GM21786 (cell line): ENCODE results near the gene EHHADH.

Source experiments
- ATAC-seq: cut with Tn5 transposase; IDR thresholded peaks from one replicate; pipeline ENCODE4 v1.9.1; 2021; ENCODE audit not compliant: unreplicated experiment

The EHHADH gene

DNA sequence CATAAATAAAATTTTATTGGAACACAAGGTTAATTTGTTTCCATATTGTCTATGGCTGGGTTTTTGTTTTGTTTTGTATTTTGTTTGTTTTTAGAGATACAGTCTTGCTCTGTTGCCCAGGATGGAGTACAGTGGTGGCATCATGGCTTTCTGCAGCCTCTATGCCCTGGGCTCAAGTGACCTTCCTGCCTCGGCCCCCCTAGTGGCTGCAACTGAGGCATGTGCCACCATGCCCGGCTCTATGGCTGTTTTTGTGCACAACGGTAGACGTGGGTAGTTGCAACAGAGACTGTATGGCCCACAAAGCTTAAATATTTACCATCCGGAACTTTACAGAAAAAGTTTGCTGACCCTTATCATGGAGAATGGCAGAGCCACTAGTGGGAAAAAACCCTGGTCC, 54.2 kb downstream of the EHHADH start:
- ATAC-seq = no peak

DNA sequence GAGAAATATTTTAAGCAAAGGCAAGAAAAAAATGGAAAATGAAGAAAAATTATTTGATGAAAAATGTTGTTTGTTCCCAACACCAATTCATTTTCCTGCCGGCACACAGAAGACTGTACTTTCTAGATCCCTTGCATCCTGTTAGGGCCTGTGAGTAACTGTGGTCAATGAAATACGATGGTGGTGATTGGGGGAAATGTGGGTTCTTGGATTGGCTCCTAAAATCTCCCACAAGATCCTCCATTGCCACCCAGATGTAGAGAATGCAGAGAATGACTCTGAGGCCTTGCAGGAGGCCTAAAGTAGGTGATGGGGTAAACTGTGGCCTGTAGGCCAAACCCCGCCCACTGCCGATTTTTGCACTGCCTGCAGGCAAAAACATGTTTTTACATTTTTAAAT, 54.6 kb downstream of the EHHADH start:
- ATAC-seq = no peak

DNA sequence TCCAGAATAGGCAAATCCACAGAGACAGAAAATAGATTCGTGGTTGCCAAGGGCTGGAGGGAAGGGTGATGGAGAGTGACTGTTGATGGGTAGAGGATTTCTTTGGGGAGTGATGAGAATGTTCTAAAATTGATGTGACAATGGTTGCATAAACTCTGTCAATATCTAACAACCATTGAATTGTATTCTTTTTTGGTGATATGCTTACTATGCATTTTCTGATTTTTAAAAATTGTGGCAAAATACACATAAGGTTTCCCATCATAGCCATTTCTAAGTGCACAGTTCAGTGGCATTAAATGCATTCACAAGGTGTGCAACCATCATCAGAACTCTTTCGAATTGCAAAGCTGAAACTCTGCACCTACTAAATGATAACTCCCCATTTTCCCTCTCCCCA, 56.8 kb downstream of the EHHADH start:
- no peak for ATAC-seq

DNA sequence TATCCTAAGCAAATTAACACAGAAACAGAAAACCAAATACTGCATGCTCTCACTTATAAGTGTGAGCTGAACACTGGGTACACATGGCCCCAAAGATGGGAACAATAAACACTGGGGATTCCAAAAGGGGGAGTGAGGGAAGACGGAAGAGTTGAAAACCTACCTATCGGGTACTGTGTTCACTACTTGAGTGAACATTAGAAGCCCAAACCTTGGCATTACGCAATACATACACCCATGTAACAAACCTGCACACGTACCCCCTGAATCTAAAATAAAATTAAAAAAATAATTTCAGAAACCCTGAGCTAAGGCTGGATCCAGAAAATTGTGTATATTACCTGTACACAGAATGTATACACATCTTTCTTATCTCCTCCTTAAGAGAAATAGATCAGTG, 58.2 kb downstream of the EHHADH start:
- no peak for ATAC-seq

DNA sequence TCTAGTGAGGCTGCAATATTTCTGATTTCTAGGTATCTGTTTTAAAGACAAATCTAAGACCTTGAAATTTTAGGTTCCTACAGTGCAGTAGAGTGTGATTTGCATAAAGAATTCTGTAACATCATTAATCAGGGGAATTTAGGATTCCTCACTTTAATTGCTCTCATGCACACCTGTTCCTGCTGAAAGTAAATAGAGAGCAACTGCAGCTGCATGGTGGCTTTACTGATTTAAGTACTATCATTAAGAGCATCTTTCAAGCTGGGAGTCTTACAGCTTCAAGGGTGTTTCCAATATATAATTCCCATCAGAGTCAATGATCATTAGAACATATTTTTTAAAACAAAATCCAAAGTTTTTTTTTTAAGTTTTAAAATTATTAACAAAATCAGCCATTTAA, 65.0 kb downstream of the EHHADH start:
- ATAC-seq = no peak

DNA sequence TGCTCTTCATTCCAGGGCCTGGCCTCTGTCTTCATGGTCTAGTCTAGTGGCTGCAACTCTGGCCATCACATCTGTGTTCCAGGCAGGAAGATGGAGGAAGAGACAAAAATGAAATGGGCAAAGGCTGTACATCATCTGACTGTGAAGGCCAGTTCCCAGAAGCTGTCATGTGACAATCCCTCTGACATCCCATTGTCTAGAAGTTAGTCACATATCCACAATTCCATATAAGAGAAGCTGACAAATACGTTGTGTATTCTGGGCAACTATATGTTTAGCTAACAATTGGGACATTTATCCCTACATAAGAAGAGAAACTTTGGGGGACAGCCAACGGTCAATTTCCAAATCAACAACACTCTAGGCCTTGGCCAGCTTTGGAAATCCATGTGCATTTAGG, 66.5 kb downstream of the EHHADH start:
- no peak for ATAC-seq

DNA sequence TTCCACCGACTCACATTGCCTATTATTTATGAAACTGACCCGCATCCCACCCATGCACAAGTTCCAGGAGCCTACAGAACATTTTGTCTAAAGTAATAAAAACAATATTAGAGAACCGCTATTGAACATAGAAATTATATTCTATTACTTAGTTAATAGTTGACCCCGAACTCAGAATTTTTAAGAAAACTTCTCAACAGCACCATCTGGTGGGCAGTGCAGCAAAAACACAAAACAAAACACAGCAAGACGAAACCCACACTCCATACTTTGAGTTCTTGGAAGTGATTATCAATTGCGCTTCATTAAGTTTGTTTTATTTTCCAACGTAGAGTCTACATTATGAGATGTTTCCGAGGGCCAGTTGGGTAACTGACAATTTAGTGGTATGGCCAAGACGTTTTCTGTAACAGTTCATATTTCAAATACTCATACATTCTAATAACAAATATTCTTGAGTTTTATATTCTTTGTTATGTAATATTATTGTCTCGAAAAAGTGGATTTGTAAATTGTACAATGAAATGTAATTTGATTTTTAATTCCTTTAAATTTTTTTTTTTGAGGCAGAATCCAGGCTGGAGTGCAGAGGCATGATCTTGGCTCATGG, 77.0 kb downstream of the EHHADH start:
- ATAC-seq = no peak

DNA sequence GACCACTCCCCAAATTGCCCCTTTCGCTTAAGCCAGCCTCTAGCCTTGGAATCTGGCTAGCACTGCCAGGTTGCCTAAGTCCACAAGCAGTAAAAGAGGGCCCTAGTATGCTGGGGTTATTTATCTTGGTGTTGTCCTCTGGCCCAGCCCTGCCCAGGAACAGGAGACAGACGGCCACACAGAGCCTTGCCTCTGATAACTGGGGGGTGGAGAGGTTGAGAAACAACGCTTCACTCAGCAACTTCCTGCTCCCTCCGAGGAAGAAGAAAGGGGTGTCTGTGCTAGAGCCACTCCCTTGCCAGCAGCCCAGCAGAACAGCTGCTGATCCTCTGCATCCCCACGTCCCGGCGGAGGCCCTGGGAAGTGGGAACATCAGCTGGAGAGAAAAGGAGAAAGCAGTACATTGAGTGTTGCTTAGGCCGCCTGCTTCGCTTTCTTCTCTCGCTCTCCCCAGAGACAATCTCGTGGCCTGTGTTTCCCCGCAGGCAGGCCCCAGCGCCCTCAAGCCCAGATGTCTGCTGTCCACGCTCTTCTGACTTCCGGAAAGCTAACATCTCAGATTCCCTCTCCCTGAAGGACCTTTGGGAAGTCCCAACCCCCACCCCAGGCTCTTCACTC, 78.4 kb downstream of the EHHADH start:
- ATAC-seq = peak; percentile 90

DNA sequence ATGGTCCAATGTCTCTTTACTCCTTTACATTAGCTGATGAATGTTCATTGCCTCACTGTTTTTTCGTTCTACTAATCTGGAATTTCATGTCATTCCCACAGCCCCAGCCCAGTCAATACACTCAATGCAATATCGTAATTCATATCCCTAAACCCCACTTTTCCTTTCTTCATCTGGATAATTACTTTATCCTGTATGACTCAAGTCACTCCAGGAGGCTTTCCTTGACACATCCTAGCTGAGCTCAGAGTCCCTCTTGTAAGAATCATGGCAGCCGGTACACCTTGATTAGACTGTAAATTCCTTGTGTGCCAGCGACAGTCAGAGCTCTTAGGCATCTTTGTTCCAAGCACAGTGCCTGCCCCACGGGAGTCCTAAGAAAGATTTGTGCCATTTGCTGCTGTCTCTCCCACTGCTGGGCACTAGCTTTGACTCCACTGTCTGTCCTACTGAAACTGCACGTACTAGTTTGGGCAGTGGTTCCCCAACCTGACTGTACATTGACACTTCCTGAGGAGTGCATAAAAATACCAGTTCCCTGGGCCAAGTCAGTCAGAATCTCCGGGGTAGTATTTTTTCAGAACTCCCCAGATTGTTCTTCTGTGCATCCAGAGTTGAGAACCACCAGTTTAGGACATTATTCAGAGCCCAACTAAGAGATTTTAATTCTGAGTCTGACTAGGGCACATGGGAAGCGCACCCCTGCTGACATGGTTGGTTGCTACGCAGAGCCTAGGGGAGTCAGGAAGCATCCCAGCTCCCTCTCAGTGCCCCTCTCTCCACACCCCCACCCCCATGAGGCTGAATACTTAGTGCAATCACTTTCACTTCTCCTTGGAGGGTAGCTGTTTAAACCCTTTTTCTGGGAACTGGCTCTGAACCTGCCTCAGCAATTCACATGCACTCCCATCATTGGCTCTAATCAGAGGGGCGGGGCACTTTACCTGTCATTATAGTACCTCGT, 81.5 kb downstream of the EHHADH start:
- ATAC-seq = no peak

DNA sequence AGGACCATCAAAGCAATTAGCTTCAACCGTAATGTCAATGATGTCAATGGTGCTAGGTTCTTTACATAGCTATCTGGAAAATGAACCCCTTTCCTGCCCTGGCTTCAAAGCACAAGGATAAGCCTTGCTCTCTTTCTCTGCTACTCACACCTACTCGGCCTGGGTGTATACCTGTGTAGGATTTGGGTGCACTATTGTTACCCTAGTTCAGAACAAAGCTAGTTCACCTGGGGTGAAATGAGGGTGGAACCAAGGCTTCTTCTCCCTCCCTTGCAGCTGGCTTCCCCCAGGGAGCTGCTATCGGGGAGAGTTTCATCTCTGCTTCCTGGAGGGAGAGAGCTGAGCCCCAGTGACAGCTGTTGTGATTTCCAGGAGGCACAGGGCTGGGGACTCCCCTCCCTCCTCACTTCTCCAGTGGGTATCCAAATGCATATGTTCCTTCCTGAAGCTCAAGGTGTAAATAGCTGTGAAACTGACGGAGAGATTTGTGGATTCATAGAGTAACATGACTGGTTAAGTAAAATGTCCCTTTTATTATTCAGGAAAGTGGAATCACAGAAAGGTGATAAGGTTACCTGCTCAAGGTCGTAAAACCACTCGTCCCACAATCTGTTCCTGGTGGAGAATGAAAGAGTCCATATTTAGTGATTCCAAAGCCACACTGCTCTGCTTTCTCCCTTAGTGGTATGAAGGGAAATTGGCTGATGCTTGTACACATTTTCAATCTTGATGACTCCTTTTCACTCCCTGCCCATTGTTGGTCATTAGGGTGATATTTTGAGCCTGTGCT, 89.2 kb downstream of the EHHADH start:
- ATAC-seq = no peak

DNA sequence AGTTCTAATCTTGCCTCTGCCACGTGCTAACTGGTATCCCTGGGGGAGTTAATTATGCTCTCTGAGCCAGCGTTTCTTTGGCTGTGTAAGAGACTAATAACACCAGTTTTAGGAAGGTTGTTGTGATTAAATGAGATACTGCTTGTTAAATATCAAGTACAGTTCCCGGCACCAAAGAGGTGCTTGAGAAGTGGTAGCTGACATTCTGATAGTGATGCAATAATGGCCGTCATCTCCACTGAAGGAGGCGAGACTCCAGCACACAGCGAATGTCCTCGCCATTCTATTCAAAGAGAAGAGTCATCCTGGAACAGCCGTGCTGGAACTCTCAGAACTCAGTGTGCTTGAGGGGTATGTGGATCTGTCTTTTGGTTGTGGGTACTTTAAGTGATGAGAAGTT, 91.2 kb downstream of the EHHADH start:
- no peak for ATAC-seq

DNA sequence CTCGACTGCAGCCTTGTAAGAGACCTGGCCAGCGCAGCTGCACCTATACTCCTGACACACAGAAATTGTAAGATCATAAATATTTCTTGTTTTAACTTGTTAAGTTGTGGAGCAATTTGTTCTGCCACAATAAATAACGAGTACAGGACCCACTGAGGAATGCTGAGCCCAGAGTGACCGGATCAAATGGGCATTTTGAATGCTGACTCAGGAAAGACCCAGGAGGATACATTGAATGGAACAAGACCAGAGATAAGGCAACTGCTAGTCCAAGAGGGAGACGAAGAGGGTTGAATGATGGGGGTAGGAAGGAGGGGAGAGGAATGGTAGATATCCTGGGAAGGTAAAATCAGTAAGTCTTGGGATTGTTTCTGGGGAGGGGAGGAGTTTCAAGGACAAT, 92.1 kb downstream of the EHHADH start:
- no peak for ATAC-seq

DNA sequence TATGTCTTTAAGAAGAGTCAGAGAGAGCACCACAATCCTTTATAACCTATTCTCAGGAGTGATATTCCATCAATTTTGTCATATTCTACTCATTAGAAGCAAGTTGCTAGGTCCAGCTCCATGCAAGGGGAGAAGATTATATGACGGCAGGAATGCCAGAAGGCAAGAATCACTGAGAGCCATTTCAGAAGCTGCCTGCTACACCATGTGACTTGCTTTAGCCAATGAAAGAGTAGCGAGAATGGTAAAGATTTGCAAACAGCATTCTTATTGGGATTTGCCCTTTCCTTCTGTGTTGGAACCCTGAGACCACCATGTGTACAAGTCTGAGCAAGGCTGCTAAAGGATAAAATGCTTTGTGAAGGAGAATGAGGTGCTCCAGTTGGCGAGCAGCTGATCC, 96.5 kb downstream of the EHHADH start:
- no peak for ATAC-seq

DNA sequence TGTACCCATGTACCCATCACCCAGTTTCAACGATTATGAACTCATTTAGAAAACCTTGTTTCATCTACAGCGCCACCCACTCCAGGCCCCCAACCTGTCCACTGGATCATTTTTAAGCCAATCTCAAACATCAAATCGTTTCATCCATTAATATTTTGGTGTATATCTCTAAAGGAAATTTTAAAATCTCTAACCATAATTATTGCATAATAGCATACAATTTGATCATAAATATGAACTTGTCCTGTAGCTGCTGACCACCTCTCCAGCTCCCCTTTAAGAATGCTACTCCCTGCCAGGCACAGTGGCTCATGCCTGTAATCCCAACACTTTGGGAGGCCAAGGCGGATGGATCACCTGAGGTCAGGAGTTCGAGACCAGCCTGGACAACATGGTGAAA, 98.2 kb downstream of the EHHADH start:
- ATAC-seq = no peak

DNA sequence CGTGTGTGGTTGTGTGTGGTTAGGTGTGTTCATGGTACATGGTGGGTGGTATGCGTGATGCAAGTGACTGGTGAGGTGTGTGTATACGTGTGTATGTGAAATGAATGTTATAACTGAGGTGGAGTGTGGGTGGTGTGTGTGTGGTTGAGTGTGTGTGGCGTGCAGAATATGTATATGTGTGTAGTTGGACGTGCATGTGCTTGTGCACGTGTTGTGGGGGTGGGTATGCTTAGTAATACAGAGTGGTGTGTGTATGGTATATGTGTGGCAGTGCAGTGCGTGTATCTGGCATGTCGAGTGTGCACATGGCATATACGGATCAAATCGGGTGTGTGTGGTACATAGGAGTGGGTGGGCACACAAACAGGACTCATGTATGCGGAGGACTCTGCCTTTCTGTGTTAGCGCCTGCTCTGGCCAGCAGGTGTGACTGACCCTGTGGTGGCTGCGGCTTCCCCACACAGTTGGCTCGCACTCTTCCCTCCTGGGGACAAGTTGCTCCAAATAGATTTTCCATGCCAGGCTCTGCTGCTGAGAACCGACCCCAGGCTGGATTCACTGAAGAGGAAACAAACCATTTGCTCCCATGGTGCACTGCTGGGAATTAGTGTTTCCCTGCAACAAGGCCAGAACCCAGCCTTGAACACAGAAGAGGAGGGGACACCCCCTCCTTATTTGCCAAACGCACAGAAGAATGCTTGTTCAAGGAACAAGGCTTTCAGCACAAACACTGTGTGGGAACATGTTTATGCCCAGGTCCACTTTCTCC, 99.8 kb downstream of the EHHADH start:
- ATAC-seq = no peak

DNA sequence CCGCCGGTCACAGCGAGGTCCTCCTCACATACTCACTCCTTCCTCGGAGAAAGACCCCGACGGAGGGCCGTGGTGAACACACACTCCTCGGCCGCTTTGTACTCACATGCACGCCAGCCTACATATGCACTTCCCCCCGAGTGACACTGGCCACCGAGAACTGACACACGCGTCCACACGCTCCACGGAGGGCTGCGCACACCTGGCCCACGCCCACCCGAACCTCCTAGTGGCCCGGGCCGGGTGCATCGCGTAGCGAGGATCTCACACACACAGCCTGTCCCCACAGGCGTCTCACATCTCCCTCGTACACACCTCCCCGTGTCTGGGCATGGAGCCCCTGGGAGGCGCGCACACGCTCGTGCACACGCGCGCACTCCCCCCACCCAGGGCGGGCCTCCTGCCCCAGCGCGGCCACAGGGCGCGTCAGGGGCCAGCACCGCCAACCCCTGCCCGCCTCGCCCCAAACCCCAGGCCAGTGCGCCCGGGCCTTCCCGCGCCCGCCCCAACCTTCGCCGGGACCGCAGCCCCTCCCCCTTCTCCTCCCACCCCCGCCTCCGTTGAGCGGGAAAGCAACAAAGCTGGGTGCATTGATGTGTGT, 100.6 kb downstream of the EHHADH start:
- no peak for ATAC-seq

DNA sequence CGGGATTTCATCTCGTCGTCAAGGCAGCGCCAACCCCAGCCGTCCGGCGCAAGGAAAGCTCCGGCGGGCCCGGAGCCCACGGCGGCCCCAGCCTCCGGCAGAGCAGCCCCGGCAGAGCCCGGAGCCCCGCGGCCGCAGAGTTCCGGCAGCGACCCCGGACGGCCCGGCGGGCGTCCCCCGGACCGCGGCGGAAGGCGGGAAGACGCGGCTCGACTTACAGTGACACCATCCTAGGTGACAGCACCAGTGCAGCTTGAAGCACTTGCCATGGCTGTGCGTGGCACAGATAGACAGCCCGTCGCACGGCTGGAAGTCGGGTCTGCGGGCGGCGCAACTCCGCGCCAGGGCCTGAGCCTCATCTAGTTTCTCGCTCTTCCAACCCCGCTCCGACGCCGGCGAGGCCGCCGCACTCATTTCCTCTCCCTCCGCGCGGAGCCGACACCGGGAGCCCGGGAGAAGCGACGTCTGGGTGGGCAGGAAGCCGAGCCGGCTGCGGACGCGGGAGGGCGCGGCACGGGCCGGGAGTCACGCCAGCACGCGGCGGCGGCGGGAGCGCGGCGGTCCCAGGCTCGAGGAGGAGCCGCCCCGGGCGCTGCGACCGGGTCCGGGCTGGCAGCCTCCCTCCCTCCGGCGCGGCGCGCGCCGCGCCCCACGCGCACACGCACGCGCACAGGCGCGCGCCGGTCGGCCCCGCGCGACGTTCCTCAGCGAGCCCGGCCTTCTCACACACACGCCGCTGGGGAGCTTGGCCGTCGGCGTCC, 101.3 kb downstream of the EHHADH start, which contains the start of gene C3orf70:
Gene C3orf70 (minus strand): TSS at position 651 of the 761 bp plus-strand sequence. CDS start 237 bp downstream, at position 414.
- no peak for ATAC-seq

DNA sequence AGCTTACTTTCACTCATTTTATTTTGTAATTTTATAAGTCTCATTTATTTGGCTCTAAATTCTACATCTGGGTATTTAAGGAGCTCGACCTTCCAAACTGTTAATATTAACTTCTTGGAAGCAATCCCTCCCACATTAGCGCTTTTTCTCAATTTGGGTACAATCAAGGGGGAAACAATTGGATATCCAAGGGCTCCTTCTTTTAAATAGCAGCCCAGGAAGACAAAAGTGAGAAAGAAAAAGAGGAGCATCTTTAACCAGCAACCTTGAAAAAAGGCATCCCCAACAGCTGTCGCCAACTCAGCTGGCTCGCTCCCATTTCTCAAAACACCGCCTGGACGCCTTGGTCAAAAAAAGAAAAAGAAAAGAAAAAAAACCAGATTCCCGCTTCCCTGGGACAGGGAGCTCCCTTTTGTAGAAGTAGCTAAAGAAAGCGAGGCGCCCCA, 101.9 kb downstream of the EHHADH start:
- no peak for ATAC-seq
